ENCODE measurements around the gene NTM.

The NTM gene

GRCh38 chr11:131965504-131965903, 595.1 kb downstream of the NTM start:
- Histone ChIP-seq H3K27ac (ENCODE audit: low read depth, low read length, poor library complexity, severe bottlenecking) (no peak overlapping the region), H3F3A (ENCODE audit: insufficient read depth, low read length) (no peaks in the 10 kb centered on the region), H3K4me3 (ENCODE audit: low read depth, low read length, poor library complexity, severe bottlenecking) (no peak overlapping the region), H3K36me3 (ENCODE audit: insufficient read depth, low read length) (no peaks in the 10 kb centered on the region), H3K27me3 (ENCODE audit: insufficient read depth, low read length) (no peaks in the 10 kb centered on the region), H3K4me1 (ENCODE audit: insufficient read depth, low read length, severe bottlenecking) (no peaks in the 10 kb centered on the region), H3K79me2 (ENCODE audit: insufficient read depth, low read length) (no peaks in the 10 kb centered on the region), H3K4me2 (ENCODE audit: low read length) (no peak overlapping the region), H3K9me3 (ENCODE audit: low read length) (no peaks in the 10 kb centered on the region), H2AFZ (ENCODE audit: low read length) (no peak overlapping the region), H3K9me2 (ENCODE audit: low read depth, low read length) (no peaks in the 10 kb centered on the region), H3K9ac (ENCODE audit: low read length) (no peak overlapping the region), H4K20me1 (ENCODE audit: insufficient read depth, low read length) (no peaks in the 10 kb centered on the region)
- TF ChIP-seq CTCF (IDR thresholded peaks at IDR 0.05; ENCODE audit: low read length) (no peak), EZH2 (IDR thresholded peaks at IDR 0.05; ENCODE audit: borderline replicate concordance, low read length) (no peak)

GRCh38 chr11:131966667-131967066, 596.3 kb downstream of the NTM start:
- Histone ChIP-seq H3F3A (ENCODE audit: insufficient read depth, low read length) (no peaks in the 10 kb centered on the region), H3K9me2 (ENCODE audit: low read depth, low read length) (no peaks in the 10 kb centered on the region), H2AFZ (ENCODE audit: low read length) (no peak overlapping the region), H4K20me1 (ENCODE audit: insufficient read depth, low read length) (no peaks in the 10 kb centered on the region), H3K9me3 (ENCODE audit: low read length) (no peaks in the 10 kb centered on the region), H3K27ac (ENCODE audit: low read depth, low read length, poor library complexity, severe bottlenecking) (no peak overlapping the region), H3K4me2 (ENCODE audit: low read length) (no peak overlapping the region), H3K4me3 (ENCODE audit: low read depth, low read length, poor library complexity, severe bottlenecking) (no peak overlapping the region), H3K4me1 (ENCODE audit: insufficient read depth, low read length, severe bottlenecking) (no peaks in the 10 kb centered on the region), H3K79me2 (ENCODE audit: insufficient read depth, low read length) (no peaks in the 10 kb centered on the region), H3K9ac (ENCODE audit: low read length) (no peak overlapping the region), H3K27me3 (ENCODE audit: insufficient read depth, low read length) (no peaks in the 10 kb centered on the region), H3K36me3 (ENCODE audit: insufficient read depth, low read length) (no peaks in the 10 kb centered on the region)
- TF ChIP-seq EZH2 (IDR thresholded peaks at IDR 0.05; ENCODE audit: borderline replicate concordance, low read length) (no peak), CTCF (IDR thresholded peaks at IDR 0.05; ENCODE audit: low read length) (no peak)

GRCh38 chr11:131969261-131969660, 598.8 kb downstream of the NTM start:
- H3K4me1 ChIP-seq (ENCODE audit: insufficient read depth, low read length, severe bottlenecking) = no peaks in the 10 kb centered on the region
- no peak overlapping the region for H3K9ac ChIP-seq (ENCODE audit: low read length)
- H3K4me3 ChIP-seq (ENCODE audit: low read depth, low read length, poor library complexity, severe bottlenecking) = no peak overlapping the region
- no peaks in the 10 kb centered on the region for H3F3A ChIP-seq (ENCODE audit: insufficient read depth, low read length)
- no peaks in the 10 kb centered on the region for H3K9me3 ChIP-seq (ENCODE audit: low read length)
- no peaks in the 10 kb centered on the region for H3K79me2 ChIP-seq (ENCODE audit: insufficient read depth, low read length)
- no peak for TF ChIP-seq CTCF (IDR thresholded peaks at IDR 0.05; ENCODE audit: low read length)
- no peak for TF ChIP-seq EZH2 (IDR thresholded peaks at IDR 0.05; ENCODE audit: borderline replicate concordance, low read length)
- H3K36me3 ChIP-seq (ENCODE audit: insufficient read depth, low read length) = no peaks in the 10 kb centered on the region
- H3K9me2 ChIP-seq (ENCODE audit: low read depth, low read length) = no peaks in the 10 kb centered on the region
- H2AFZ ChIP-seq (ENCODE audit: low read length) = no peak overlapping the region
- H3K27me3 ChIP-seq (ENCODE audit: insufficient read depth, low read length) = no peaks in the 10 kb centered on the region
- H3K27ac ChIP-seq (ENCODE audit: low read depth, low read length, poor library complexity, severe bottlenecking) = no peak overlapping the region
- no peak overlapping the region for H3K4me2 ChIP-seq (ENCODE audit: low read length)
- H4K20me1 ChIP-seq (ENCODE audit: insufficient read depth, low read length) = no peaks in the 10 kb centered on the region

All from OCI-LY1 (cell line).